Measurements from ENCODE around the gene HPSE.

DNA sequence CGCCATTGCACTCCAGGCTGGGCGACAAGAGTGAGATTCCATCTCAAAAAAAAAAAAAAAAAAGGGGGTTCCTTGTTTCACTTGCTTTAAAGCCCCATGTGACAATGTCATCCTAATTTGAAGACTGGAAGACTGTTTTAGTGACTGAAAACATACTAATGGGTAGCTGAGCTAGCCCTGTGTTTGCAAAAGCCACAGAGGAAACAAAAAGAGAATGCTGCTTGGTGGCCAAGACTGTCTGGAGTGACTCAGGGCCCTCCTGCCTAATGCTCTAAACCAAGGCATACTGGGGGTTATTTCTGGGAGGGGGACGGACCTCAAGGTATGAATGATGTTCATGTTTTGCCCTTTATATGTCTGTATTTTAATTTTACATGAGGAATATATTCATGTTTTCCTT, 16.0 kb downstream of the HPSE start:
- TF ChIP-seq, protein P1, sequence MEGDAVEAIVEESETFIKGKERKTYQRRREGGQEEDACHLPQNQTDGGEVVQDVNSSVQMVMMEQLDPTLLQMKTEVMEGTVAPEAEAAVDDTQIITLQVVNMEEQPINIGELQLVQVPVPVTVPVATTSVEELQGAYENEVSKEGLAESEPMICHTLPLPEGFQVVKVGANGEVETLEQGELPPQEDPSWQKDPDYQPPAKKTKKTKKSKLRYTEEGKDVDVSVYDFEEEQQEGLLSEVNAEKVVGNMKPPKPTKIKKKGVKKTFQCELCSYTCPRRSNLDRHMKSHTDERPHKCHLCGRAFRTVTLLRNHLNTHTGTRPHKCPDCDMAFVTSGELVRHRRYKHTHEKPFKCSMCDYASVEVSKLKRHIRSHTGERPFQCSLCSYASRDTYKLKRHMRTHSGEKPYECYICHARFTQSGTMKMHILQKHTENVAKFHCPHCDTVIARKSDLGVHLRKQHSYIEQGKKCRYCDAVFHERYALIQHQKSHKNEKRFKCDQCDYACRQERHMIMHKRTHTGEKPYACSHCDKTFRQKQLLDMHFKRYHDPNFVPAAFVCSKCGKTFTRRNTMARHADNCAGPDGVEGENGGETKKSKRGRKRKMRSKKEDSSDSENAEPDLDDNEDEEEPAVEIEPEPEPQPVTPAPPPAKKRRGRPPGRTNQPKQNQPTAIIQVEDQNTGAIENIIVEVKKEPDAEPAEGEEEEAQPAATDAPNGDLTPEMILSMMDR (conservative IDR thresholded peaks at IDR 0.05 in 1 of 2, IDR thresholded peaks at IDR 0.05 in 1 of 2; ENCODE audit: extremely low read depth in 1 of 2, insufficient read depth in 1 of 2, low read depth in 1 of 2, low read length in 2 of 2): no peak
- no peak for TF ChIP-seq EZH2 (IDR thresholded peaks at IDR 0.05; ENCODE audit: borderline replicate concordance, low read length)
